Urothelium cell line (cell line): ENCODE results near the gene CDK11A.
"Not testable (repeated sequence)": the region's sequence is repeated elsewhere in the genome, so short reads cannot be mapped to it uniquely, and the experiment has no call there.

ENCODE experiments used
- DNase-seq: peaks from one replicate; pipeline ENCODE4 v3.0.0; 2011; ENCODE audit warnings: low spot score, mixed read lengths
- FAIRE-seq: peaks from 2 replicates; lab custom pipeline; 2011; peaks lifted over from hg19 to GRCh38; lab: Jason Lieb, UNC

Gene CDK11A

GRCh38 chr1:1724035-1724864 lies at the start of gene CDK11A:
Gene CDK11A (minus strand): TSS chr1:1724357. CDS start chr1:1722818, 1,539 bp downstream.
- DNase-seq: peak; percentile 89
- not testable (repeated sequence) for FAIRE-seq

GRCh38 chr1:1773874-1774273 lies 49.7 kb upstream of the CDK11A start:
- FAIRE-seq (no peak), DNase-seq (no peak)

- DNase-seq: no peak
- no peak for FAIRE-seq
Observed at GRCh38 chr1:1771096-1771495, 46.9 kb upstream of the CDK11A start.

DNA sequence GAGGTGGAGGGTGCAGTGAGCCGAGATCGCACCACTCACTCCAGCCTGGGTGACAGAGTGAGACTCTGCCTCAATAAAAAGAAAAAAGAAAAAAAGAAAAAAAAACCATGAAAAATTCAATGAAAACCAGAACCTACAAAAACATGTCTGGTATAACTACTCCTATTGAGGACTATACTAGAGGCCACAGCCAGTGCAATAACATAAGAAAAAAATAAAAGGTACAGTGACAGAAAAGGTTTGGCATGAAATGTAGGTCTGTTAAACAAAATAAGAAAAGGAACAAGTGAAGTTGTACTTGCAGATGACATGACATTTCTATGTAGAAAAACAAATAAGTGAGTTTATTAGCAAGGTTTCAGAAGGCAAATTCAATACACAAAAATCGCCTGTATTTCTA lies 45.9 kb upstream of the CDK11A start:
- DNase-seq: no peak
- no peak for FAIRE-seq

DNA sequence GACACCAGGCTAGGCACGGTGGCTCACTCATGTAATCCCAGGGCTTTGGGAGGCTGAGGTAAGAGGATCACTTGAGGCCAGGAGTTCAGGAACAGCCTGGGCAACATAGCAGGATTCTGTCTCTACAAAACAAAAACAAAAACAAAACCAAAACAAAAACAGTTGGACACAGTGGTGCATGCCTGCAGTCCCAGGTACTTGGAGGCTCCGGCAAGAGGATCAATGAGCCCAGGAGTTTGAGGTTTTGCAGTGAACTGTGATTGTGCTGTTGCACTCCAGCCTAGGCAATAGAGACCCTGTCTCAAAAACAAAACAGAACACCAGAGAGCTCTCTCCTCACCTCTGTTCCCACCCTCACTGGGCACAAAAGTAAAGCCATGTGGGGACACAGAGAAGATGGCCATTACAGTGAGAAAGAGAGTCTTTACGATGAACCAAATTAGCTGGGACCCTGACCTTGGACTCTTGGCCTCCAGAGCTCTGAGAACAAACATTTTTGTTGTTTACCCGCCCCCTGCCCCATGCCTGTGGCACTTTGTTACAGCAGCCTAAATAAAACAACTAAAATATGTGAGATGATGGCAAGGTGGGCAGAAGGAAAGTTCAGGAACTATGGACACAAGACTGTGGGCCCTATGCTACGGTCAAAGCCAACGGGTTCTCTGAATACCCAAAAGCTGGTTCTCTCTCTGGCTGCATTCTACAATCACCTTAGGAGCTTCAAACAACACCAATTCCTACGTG lies 44.3 kb upstream of the CDK11A start:
- FAIRE-seq (no peak), DNase-seq (no peak)

DNA sequence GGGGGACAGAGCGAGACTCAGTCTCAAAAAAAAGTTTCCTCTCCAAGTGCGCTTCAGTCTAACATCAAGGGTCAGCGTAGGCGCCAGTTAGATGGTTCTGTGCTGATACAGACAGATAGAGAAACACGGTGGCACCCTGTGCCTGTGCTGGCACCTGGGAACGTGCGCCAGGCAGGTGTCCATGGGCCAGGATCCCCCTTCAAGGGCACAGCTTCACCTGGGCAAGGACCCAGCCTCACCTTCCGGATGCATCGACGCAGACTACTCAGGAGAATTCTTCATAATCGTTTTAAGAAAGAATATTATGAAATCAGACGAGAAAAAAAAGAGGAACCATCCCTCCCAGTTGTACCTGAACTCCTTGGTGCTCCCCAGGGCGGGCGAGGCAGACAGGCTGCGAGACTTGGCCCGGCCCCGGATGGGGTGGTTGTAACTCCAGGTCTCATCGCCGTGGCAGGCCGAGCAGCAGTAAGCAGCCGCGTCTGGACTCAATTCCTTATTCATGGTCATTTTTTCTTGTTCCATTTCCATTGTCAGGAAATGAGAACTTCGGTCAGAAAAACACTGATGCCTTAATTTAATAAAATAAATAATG lies 40.8 kb upstream of the CDK11A start:
- DNase-seq (no peak), FAIRE-seq (no peak)

GRCh38 chr1:1763657-1764621 lies 39.8 kb upstream of the CDK11A start:
- FAIRE-seq (no peak), DNase-seq (no peak)

DNA sequence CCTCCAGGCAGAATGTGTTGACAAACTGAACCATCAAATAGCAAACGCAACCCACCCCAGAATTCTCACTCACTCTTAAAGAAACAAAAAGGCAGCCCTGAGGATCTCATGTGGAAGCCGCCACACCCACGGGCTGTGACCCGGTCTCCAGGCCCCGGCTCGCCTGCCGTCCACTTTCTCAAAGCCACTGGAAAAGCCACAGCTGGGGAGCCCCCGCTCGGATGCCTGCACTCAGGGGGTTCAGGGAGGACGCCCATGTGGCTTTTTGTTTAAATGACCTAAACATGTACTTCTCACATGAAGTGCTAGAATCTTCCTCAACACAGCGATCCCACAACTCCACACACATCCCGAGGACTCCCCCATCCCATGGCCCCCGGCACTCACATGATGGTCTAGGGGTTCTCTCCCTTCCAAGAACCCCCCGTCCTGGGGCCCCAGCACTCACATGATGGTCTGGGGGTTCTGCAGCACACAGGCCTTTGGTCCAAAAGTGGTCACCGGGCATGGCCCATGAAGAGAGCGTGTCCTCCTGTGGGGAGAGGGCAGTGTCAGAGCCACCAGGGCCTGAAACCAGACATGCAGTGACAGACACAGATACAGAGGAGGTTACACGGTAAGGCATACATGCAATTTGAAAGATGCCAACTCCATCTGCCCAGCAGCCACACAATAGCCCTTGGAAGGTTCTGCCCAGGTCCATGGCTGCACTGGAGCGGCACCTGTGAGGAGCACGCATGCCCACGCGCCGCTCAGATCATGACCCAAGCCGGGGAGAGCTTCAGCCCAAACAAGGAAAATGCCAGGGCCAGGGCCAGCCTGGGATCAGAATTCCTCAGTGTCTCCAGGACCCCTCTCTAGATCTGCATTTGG lies 37.6 kb upstream of the CDK11A start:
- FAIRE-seq (no peak), DNase-seq (no peak)

DNA sequence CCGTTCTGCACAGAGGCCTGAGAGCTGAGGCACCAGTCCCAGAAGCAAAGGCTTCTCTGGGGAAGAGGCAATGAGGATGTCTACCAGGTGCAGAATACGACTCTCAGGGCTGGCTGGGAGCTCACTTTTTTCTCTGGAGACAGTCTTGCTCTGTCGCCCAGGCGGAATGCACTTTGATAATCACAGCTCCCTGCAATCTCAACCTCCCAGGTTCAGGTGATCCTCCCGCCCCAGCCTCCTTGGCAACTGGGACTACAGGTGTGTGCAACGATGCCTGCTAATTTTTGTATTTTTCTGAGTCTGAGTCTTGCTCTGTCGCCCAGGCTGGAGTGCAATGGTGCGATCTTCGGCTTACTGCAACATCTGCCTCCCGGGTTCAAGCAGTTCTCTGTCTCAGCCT lies 36.6 kb upstream of the CDK11A start:
- no peak for FAIRE-seq

DNA sequence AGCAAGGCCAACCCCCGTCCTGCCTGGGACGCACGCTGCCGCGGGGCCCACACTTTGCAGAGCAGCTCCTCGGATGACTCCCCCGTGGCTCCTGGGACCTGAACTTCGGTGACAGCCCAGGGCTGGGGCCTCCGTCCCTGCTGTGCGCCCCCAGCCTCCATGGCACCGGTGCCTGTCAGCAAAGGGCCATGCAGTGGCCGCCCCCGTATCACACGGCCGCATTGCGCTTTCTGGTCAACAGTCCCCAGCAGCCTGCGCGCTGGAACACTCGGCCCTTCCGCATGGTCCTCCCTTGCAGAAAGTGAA lies 36.1 kb upstream of the CDK11A start:
- DNase-seq: no peak
- no peak for FAIRE-seq

More for the DNA sequence above, 36.6 kb upstream of the CDK11A start:
- no peak for DNase-seq

GRCh38 chr1:1759456-1760344 lies 35.5 kb upstream of the CDK11A start:
- DNase-seq: no peak
- no peak for FAIRE-seq

GRCh38 chr1:1758692-1759455 lies 34.7 kb upstream of the CDK11A start:
- DNase-seq: no peak
- no peak for FAIRE-seq

- no peak for FAIRE-seq
- no peak for DNase-seq
Observed at GRCh38 chr1:1758059-1758621, 34.0 kb upstream of the CDK11A start.

- FAIRE-seq: no peak
- DNase-seq: no peak
Observed at GRCh38 chr1:1757422-1758058, 33.4 kb upstream of the CDK11A start.

GRCh38 chr1:1756661-1757421 lies 32.7 kb upstream of the CDK11A start:
- no peak for FAIRE-seq
- no peak for DNase-seq

DNA sequence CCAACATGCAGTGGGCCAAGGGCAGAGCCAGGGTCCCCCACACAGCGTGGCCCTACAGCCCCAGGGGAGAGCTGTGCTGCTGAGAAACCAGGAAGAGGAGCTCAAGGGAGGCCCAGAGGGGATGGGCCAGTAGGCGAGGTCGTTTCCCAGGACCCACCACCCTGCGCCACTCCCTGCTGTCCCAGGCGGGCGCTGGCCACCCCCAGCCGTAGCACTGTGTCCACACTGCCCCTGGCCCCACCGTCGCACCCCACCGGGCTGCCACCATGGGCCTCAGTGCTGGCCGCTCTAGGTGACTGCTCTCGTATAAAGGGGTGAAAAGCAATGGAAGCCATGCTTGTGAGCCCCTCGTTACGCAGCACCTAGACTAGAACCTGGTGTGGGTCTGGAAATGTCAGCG lies 31.7 kb upstream of the CDK11A start:
- no peak for FAIRE-seq
- no peak for DNase-seq

GRCh38 chr1:1755426-1755825 lies 31.3 kb upstream of the CDK11A start:
- DNase-seq (no peak), FAIRE-seq (no peak)
